Nucleus accumbens (tissue), 56 donors: ENCODE measurements around the gene CSF3R.

Experiments
- DNase-seq, 56 donors: peaks; one replicate each; lab custom pipeline; 2025; lab: John Stamatoyannopoulos, UW

Gene CSF3R

GRCh38 chr1:36432616-36433015, 50.1 kb downstream of the CSF3R start:
- DNase-seq, result no peak

- peak in 10 of 56 donors; percentile 3 to 27 (median 12) for DNase-seq
Measured at GRCh38 chr1:36425791-36426190, 56.9 kb downstream of the CSF3R start.

- no peak for DNase-seq
Measured at GRCh38 chr1:36421649-36422048, 61.1 kb downstream of the CSF3R start.

- peak in 51 of 56 donors; percentile 30 to 92 (median 67) for DNase-seq
Measured at GRCh38 chr1:36420836-36421317, 61.8 kb downstream of the CSF3R start.

- no peak for DNase-seq
Measured at GRCh38 chr1:36420409-36420808, 62.3 kb downstream of the CSF3R start.

GRCh38 chr1:36419569-36419968, 63.1 kb downstream of the CSF3R start:
- no peak for DNase-seq

GRCh38 chr1:36419140-36419539, 63.6 kb downstream of the CSF3R start:
- DNase-seq, result no peak

- no peak for DNase-seq
Measured at GRCh38 chr1:36417931-36418330, 64.8 kb downstream of the CSF3R start.
